Measurements from ENCODE around the gene IL12RB1. TPM values are rescaled to one million over a fixed set of nuclear protein-coding genes. Genes with fewer than 3 reads are reported as not detected.
"Not testable (repeated sequence)": the region's sequence is repeated elsewhere in the genome, so short reads cannot be mapped to it uniquely, and the experiment has no call there.

Gene IL12RB1
- total and polyA plus RNA-seq, 2 of the 8 experiments (the other 6 are each of a cell fraction or from before 2014, with no cell fraction given) = 0.03 TPM; not detected in 1

- 85% methylated on average over 2 of the region's 2 CpGs; no CpG with 5 or more reads in 1 of the 2 experiments for WGBS, 2 experiments (ENCODE audit: extremely low coverage in 1 of 2, insufficient coverage in 1 of 2, insufficient read length in 1 of 2, insufficient replicate concordance in 2 of 2, low coverage in 1 of 2, low lambda C conversion rate in 2 of 2, missing lambda C conversion rate in 1 of 2)
- CTCF ChIA-PET (ENCODE audit: partially characterized antibody) = interaction anchor here (0.6 to 1.2 kb wide), 5 partner anchors 9 to 127 kb away, joined by 3 read pairs; no protein-coding TSS in a partner anchor
- H3K9ac ChIP-seq (replicated peaks in 1 of 4; ENCODE audit: extremely low read depth in 1 of 4, low read depth in 3 of 4, low read length in 3 of 4); H2BK20ac ChIP-seq (ENCODE audit: low read length); H3K4me1 ChIP-seq (replicated peaks in 1 of 4; ENCODE audit: control insufficient read depth in 3 of 4, insufficient read depth in 4 of 4, low read length in 3 of 4); H4K20me1 ChIP-seq (replicated peaks in 1 of 2; ENCODE audit: control insufficient read depth in 1 of 2, insufficient read depth in 2 of 2, low read length in 2 of 2); H4K8ac ChIP-seq (ENCODE audit: extremely low read depth, insufficient read depth, low read length); H3K4me3 ChIP-seq (ENCODE audit: extremely low read depth in 1 of 4, insufficient read depth in 2 of 4, low read depth in 3 of 4, low read length in 4 of 4); H2BK12ac ChIP-seq (ENCODE audit: low read depth, low read length); H2AK5ac ChIP-seq (ENCODE audit: low read depth, low read length); H2BK5ac ChIP-seq (ENCODE audit: low read depth, low read length); H3K4me2 ChIP-seq (ENCODE audit: insufficient read depth in 1 of 2, low read depth in 2 of 2, low read length in 2 of 2); H3K18ac ChIP-seq (ENCODE audit: extremely low read depth, low read length); H3K9me3 ChIP-seq (ENCODE audit: insufficient read depth in 2 of 2, low read depth in 1 of 2, low read length in 1 of 2); H4K5ac ChIP-seq (ENCODE audit: insufficient read length, low read depth, low read length); DNase-seq (ENCODE audit: low read depth in 1 of 2, low spot score in 2 of 2); H3K27ac ChIP-seq (ENCODE audit: low read depth, low read length); H3K14ac ChIP-seq (ENCODE audit: insufficient read length); H3K23me2 ChIP-seq (ENCODE audit: low read depth, low read length); FAIRE-seq; H2BK15ac ChIP-seq (ENCODE audit: low read length); H3K79me2 ChIP-seq (ENCODE audit: control insufficient read depth in 1 of 2, insufficient read depth in 2 of 2, low read length in 2 of 2); H3K36me3 ChIP-seq (ENCODE audit: control insufficient read depth in 2 of 4, insufficient read depth in 4 of 4, low read length in 3 of 4); H3K79me1 ChIP-seq (ENCODE audit: low read depth, low read length); H3K4ac ChIP-seq (replicated peaks; ENCODE audit: insufficient read length, low read depth, low read length); H4K91ac ChIP-seq (replicated peaks; ENCODE audit: insufficient read length, low read length); H3K27me3 ChIP-seq (replicated peaks in 1 of 4; ENCODE audit: control insufficient read depth in 3 of 4, extremely low read depth in 1 of 4, insufficient read depth in 3 of 4, low read length in 3 of 4); H3K56ac ChIP-seq (replicated peaks; ENCODE audit: insufficient read length, low read depth, low read length); H2BK120ac ChIP-seq (replicated peaks; ENCODE audit: low read depth, low read length); H3K23ac ChIP-seq (ENCODE audit: insufficient read length); H2AFZ ChIP-seq (ENCODE audit: low read length): not testable (repeated sequence)
- POLR2A ChIA-PET (ENCODE audit: partially characterized antibody) = interaction anchor here (1.2 to 1.3 kb wide), 2 partner anchors 9 to 18 kb away, joined by 3 to 4 read pairs; no protein-coding TSS in a partner anchor
Observed at GRCh38 chr19:18032102-18032501, 54.6 kb downstream of the IL12RB1 start.

GRCh38 chr19:18031401-18031800 is 55.3 kb downstream of the IL12RB1 start:
- not testable (repeated sequence) for H3K14ac ChIP-seq (ENCODE audit: insufficient read length); H2BK5ac ChIP-seq (ENCODE audit: low read depth, low read length); H3K18ac ChIP-seq (ENCODE audit: extremely low read depth, low read length); H4K20me1 ChIP-seq (replicated peaks in 1 of 2; ENCODE audit: control insufficient read depth in 1 of 2, insufficient read depth in 2 of 2, low read length in 2 of 2); H2BK12ac ChIP-seq (ENCODE audit: low read depth, low read length); H3K4me1 ChIP-seq (replicated peaks in 1 of 4; ENCODE audit: control insufficient read depth in 3 of 4, insufficient read depth in 4 of 4, low read length in 3 of 4); H3K9ac ChIP-seq (replicated peaks in 1 of 4; ENCODE audit: extremely low read depth in 1 of 4, low read depth in 3 of 4, low read length in 3 of 4); H2BK15ac ChIP-seq (ENCODE audit: low read length); H3K23ac ChIP-seq (ENCODE audit: insufficient read length); H4K8ac ChIP-seq (ENCODE audit: extremely low read depth, insufficient read depth, low read length); H3K9me3 ChIP-seq (ENCODE audit: insufficient read depth in 2 of 2, low read depth in 1 of 2, low read length in 1 of 2); FAIRE-seq; H4K91ac ChIP-seq (replicated peaks; ENCODE audit: insufficient read length, low read length); DNase-seq (ENCODE audit: low read depth in 1 of 2, low spot score in 2 of 2); H3K4me3 ChIP-seq (ENCODE audit: extremely low read depth in 1 of 4, insufficient read depth in 2 of 4, low read depth in 3 of 4, low read length in 4 of 4); H4K5ac ChIP-seq (ENCODE audit: insufficient read length, low read depth, low read length); H3K27me3 ChIP-seq (replicated peaks in 1 of 4; ENCODE audit: control insufficient read depth in 3 of 4, extremely low read depth in 1 of 4, insufficient read depth in 3 of 4, low read length in 3 of 4); H3K56ac ChIP-seq (replicated peaks; ENCODE audit: insufficient read length, low read depth, low read length); H2AFZ ChIP-seq (ENCODE audit: low read length); H3K4ac ChIP-seq (replicated peaks; ENCODE audit: insufficient read length, low read depth, low read length); H2BK120ac ChIP-seq (replicated peaks; ENCODE audit: low read depth, low read length); H3K4me2 ChIP-seq (ENCODE audit: insufficient read depth in 1 of 2, low read depth in 2 of 2, low read length in 2 of 2); H3K23me2 ChIP-seq (ENCODE audit: low read depth, low read length); H3K36me3 ChIP-seq (ENCODE audit: control insufficient read depth in 2 of 4, insufficient read depth in 4 of 4, low read length in 3 of 4); H3K79me2 ChIP-seq (ENCODE audit: control insufficient read depth in 1 of 2, insufficient read depth in 2 of 2, low read length in 2 of 2); H3K79me1 ChIP-seq (ENCODE audit: low read depth, low read length); H3K27ac ChIP-seq (ENCODE audit: low read depth, low read length); H2BK20ac ChIP-seq (ENCODE audit: low read length)
- POLR2A ChIA-PET (ENCODE audit: partially characterized antibody) = interaction anchor here (1.3 kb wide), 1 partner anchor 8 kb away, joined by 4 read pairs; no protein-coding TSS in a partner anchor
- 0 out of 2 replicates have a peak overlapping the region, but pooled peaks have one; percentile 24 for H2AK5ac ChIP-seq (ENCODE audit: low read depth, low read length)
- 74% methylated on average over 5 of the region's 5 CpGs; no CpG with 5 or more reads in 1 of the 2 experiments for WGBS, 2 experiments (ENCODE audit: extremely low coverage in 1 of 2, insufficient coverage in 1 of 2, insufficient read length in 1 of 2, insufficient replicate concordance in 2 of 2, low coverage in 1 of 2, low lambda C conversion rate in 2 of 2, missing lambda C conversion rate in 1 of 2)
- CTCF ChIA-PET (ENCODE audit: partially characterized antibody) = interaction anchor here (1.2 to 1.4 kb wide), 2 partner anchors 8 to 14 kb away, joined by 3 to 5 read pairs; no protein-coding TSS in a partner anchor
